HFFc6 (cell line): ENCODE results near the gene WIPF2. TPM values are rescaled to one million over a fixed set of nuclear protein-coding genes. Genes with fewer than 3 reads are reported as not detected.

ENCODE experiments used
- DNase-seq: peaks from one replicate; pipeline ENCODE4 v3.0.0-alpha.2; 2018
- H3K27ac Mint-ChIP-seq: 2 replicates; pipeline ENCODE4 v1.8.0; 2020; ENCODE audit warnings: mild to moderate bottlenecking, mixed read lengths
- H3K27me3 Mint-ChIP-seq: 2 replicates; pipeline ENCODE4 v1.8.0; 2021; ENCODE audit warnings: mild to moderate bottlenecking, moderate library complexity, mixed read lengths; ENCODE audit not compliant: insufficient read depth
- H3K36me3 Mint-ChIP-seq: 2 replicates; pipeline ENCODE4 v1.8.0; 2021; ENCODE audit warnings: low read depth, mixed read lengths
- H3K4me1 Mint-ChIP-seq: 2 replicates; pipeline ENCODE4 v1.8.0; 2020; ENCODE audit warnings: low read depth, mixed read lengths
- H3K4me3 Mint-ChIP-seq: 2 replicates; pipeline ENCODE4 v1.8.0; 2020; ENCODE audit warnings: mild to moderate bottlenecking, moderate library complexity, mixed read lengths
- H3K9me3 Mint-ChIP-seq: 2 replicates; pipeline ENCODE4 v1.8.0; 2020; ENCODE audit warnings: mild to moderate bottlenecking, mixed read lengths
- CTCF ChIP-seq: fragments of 200-600 bp; sonication (generic); IDR thresholded peaks from 2 replicates; pipeline ENCODE4 v1.5.0; 2021; ENCODE audit warnings: antibody characterized with exemption, mild to moderate bottlenecking
- total RNA-seq, 6 experiments: library from RNA; stranded (reverse); fragmentation: NEBNext Ultra II Directional; extraction: Animal tissue kit (Norgen Biotek cat#: 25700); gene quantifications; 2 replicates in 1 of 6; 3 replicates in 5 of 6; pipeline ENCODE4 v1.2.3, GENCODE V29; 2021

WIPF2 gene
- total RNA-seq, 6 experiments from 2014 or later, result 24.8 to 33.5 (median 29.8) TPM

- H3K36me3 Mint-ChIP-seq, result peaks cover 33% of the 10 kb centered on the region
- H3K4me1 Mint-ChIP-seq, result peaks cover 71% of the 10 kb centered on the region
- no peak for TF ChIP-seq CTCF
- no peak overlapping the region for H3K4me3 Mint-ChIP-seq
- no peak for DNase-seq
- no peak overlapping the region for H3K27ac Mint-ChIP-seq
- peaks cover 10% of the 10 kb centered on the region for H3K27me3 Mint-ChIP-seq
- peaks cover 7% of the 10 kb centered on the region for H3K9me3 Mint-ChIP-seq
These were observed 67.4 kb downstream of the WIPF2 start for GRCh38 chr17:40286473-40286872.

DNA sequence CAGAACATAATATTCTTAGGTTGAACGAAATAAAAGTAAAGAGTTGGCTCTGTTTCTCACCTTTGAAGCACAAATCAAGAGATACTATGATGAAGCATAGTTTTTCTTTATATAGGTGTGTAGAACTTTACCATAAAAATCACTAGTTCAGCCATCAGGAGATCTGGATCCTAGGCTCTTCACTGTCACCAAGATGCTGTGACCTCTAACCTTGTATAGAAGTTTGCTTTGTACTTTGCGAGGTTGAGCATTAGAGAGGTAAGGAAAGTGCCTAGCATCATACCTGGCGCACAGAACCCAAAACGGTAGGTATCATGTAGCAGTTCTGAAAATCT lies 68.0 kb downstream of the WIPF2 start:
- H3K27me3 Mint-ChIP-seq, result peaks cover 8% of the 10 kb centered on the region
- peaks cover 7% of the 10 kb centered on the region for H3K9me3 Mint-ChIP-seq
- no peak for TF ChIP-seq CTCF
- peaks cover 27% of the 10 kb centered on the region for H3K36me3 Mint-ChIP-seq
- H3K4me1 Mint-ChIP-seq, result peaks cover 65% of the 10 kb centered on the region
- peak overlapping the region; percentile 59 for H3K4me3 Mint-ChIP-seq
- H3K27ac Mint-ChIP-seq, result no peak overlapping the region
- DNase-seq, result no peak

GRCh38 chr17:40287494-40288369 lies 68.6 kb downstream of the WIPF2 start, which contains the start of gene CDC6:
Gene CDC6 (plus strand): TSS chr17:40287879. CDS start chr17:40289421, 1,542 bp downstream.
- H3K27ac Mint-ChIP-seq, result peak within 1 kb of the TSS; percentile 88
- TF ChIP-seq CTCF, result no peak
- peak within 1 kb of the TSS; percentile 97 for H3K4me3 Mint-ChIP-seq
- peaks cover 7% of the 10 kb centered on the region for H3K9me3 Mint-ChIP-seq
- peaks cover 10% of the 10 kb centered on the region for H3K27me3 Mint-ChIP-seq
- peaks cover 59% of the 10 kb centered on the region for H3K4me1 Mint-ChIP-seq
- H3K36me3 Mint-ChIP-seq, result peaks cover 21% of the 10 kb centered on the region
- DNase-seq, result peak; percentile 99

DNA sequence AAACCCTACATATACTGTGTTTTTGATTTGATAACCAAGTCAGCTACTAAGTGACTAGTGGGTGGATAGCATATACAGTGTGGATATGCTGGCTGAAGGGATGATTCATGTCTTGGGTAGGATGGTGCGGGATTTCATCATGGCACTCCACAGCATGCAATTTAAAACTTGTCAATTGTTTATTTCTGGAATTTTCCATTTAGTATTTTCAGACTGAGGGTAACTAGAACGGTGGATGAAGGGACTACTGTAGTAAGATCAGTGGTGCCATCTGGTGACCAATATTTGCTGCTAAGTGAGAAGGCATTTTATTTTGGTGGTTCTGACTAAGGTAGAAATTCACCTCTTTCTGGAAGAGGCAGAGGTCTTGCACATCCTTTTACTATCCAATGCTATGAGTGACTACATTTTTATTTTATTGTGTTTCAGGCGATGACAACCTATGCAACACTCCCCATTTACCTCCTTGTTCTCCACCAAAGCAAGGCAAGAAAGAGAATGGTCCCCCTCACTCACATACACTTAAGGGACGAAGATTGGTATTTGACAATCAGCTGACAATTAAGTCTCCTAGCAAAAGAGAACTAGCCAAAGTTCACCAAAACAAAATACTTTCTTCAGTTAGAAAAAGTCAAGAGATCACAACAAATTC lies 71.7 kb downstream of the WIPF2 start:
- Mint-ChIP-seq H3K4me3 (no peak overlapping the region), H3K27me3 (peaks cover 10% of the 10 kb centered on the region), H3K27ac (peak overlapping the region; percentile 61), H3K9me3 (peaks cover 7% of the 10 kb centered on the region), H3K36me3 (peaks cover 23% of the 10 kb centered on the region), H3K4me1 (peaks cover 36% of the 10 kb centered on the region)
- peak; percentile 96 for DNase-seq
- peak; percentile 83 for TF ChIP-seq CTCF

- Mint-ChIP-seq H3K36me3 (peaks cover 25% of the 10 kb centered on the region), H3K27ac (no peak overlapping the region; the same call in 1 of the 2 replicates), H3K9me3 (peaks cover 7% of the 10 kb centered on the region), H3K27me3 (peaks cover 10% of the 10 kb centered on the region), H3K4me1 (peaks cover 36% of the 10 kb centered on the region), H3K4me3 (no peak overlapping the region)
- TF ChIP-seq CTCF, result no peak
- DNase-seq, result no peak
These were observed 72.2 kb downstream of the WIPF2 start for GRCh38 chr17:40291281-40291664.
